ENCODE measurements around the gene SPATA6L.

DNA sequence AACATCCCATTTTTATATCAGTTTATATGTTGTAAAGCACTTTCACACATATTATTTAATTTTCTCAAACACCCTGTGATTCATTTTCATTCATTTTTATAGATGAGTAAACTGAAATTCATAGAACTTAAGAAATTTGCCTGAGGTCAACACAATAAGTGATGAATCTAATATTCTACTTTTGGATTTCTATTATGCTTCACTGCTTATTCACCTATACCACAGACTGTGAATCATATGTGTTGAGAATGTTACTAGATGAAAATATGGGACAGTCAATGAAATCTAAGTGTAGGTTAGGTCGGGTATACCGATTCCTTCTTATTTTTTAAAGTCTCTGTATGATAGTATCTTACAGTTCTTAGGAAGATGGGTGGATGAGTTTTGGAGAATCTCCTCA, 37.8 kb upstream of the SPATA6L start:
- TF ChIP-seq, protein P1, sequence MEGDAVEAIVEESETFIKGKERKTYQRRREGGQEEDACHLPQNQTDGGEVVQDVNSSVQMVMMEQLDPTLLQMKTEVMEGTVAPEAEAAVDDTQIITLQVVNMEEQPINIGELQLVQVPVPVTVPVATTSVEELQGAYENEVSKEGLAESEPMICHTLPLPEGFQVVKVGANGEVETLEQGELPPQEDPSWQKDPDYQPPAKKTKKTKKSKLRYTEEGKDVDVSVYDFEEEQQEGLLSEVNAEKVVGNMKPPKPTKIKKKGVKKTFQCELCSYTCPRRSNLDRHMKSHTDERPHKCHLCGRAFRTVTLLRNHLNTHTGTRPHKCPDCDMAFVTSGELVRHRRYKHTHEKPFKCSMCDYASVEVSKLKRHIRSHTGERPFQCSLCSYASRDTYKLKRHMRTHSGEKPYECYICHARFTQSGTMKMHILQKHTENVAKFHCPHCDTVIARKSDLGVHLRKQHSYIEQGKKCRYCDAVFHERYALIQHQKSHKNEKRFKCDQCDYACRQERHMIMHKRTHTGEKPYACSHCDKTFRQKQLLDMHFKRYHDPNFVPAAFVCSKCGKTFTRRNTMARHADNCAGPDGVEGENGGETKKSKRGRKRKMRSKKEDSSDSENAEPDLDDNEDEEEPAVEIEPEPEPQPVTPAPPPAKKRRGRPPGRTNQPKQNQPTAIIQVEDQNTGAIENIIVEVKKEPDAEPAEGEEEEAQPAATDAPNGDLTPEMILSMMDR (conservative IDR thresholded peaks at IDR 0.05 in 1 of 2, IDR thresholded peaks at IDR 0.05 in 1 of 2; ENCODE audit: extremely low read depth in 1 of 2, insufficient read depth in 1 of 2, low read depth in 1 of 2, low read length in 2 of 2) = no peak
- TF ChIP-seq EZH2 (IDR thresholded peaks at IDR 0.05; ENCODE audit: borderline replicate concordance, low read length) = no peak

Measured in mammary epithelial cell (primary cell).